Heart left ventricle (tissue), 13 donors: ENCODE data around the gene NOC2L.

ENCODE experiments used
- CTCF ChIP-seq, 12 donors: fragments of 200-600 bp; sonication (generic) in 4 of 12; IDR thresholded peaks; one replicate each; pipeline versions ENCODE4 v1.5.0 to v1.8.0; 2018 to 2022; ENCODE audit warnings: antibody characterized with exemption in 12 of 12, mild to moderate bottlenecking in 5 of 12
- POLR2A ChIP-seq, 2 donors: fragments of 450-650 bp; IDR thresholded peaks; one replicate each; pipeline ENCODE4 v1.6.1; 2017; ENCODE audit warnings: antibody characterized with exemption in 2 of 2, mild to moderate bottlenecking in 2 of 2, moderate library complexity in 2 of 2
- donor health status: ischemic (EF 13 %, LVEDD 7.1; RV severe dilation, severe dysfunction).
- donor health status: DM: no; HTN: yes; CAD: no.
- donor health status: DM: no; HTN: no; CAD: no.
- donor health status: ischemic (EF 25% LVEDD 6.9; RV normal size, moderate dysfunction).
- donor health status: ischemic (EF 25% LVEDD 5.7; RV mildly dilated, moderate dysfunction).
- donor health status: ischemic (EF 35%, LVEDD 5.7; RV mildly dilated, moderate dysfunction).
- donor health status: nonischemic (EF 11% LVEDD 7.7; RV severe dilation, severe dysfunction).
- donor health status: DM: yes; HTN: yes; CAD: no.
- donor health status: PGD.
- donor health status: ischemic (EF 29% LVEDD 5.4; RV normal size, mild dysfunction).
- donor health status: nonischemic (EF 23%, LVEDD 6.1; RV moderate dilation, normal function).

- TF ChIP-seq CTCF (IDR thresholded peaks at IDR 0.05) = no peak
- TF ChIP-seq POLR2A (IDR thresholded peaks at IDR 0.05) = no peak
These were observed 44.7 kb downstream of the NOC2L start for GRCh38 chr1:914131-914890.
